Upper lobe of right lung (tissue), 1 donor: ENCODE data around the gene CHST11. TPM values are rescaled to one million over a fixed set of nuclear protein-coding genes. Genes with fewer than 3 reads are reported as not detected.

Experiments
- ATAC-seq: fragments of 200-7000 bp; cut with Tn5 transposase; one replicate; pipeline ENCODE4 v1.9.1; 2020; ENCODE audit warnings: mild to moderate bottlenecking, moderate library complexity
- DNase-seq: peaks from one replicate; pipeline ENCODE4 v3.0.0-alpha.2; 2020
- H3K27ac ChIP-seq: fragments of 200-600 bp; one replicate; pipeline ENCODE4 v1.8.0; 2022
- H3K27me3 ChIP-seq: fragments of 200-600 bp; one replicate; pipeline ENCODE4 v1.8.0; 2022; ENCODE audit warnings: mild to moderate bottlenecking
- H3K36me3 ChIP-seq: fragments of 200-600 bp; one replicate; pipeline ENCODE4 v1.8.0; 2022
- H3K4me1 ChIP-seq: fragments of 200-600 bp; one replicate; pipeline ENCODE4 v1.8.0; 2022
- H3K4me3 ChIP-seq: fragments of 200-600 bp; one replicate; pipeline ENCODE4 v1.8.0; 2022; ENCODE audit warnings: mild to moderate bottlenecking
- H3K9me3 ChIP-seq: fragments of 200-600 bp; one replicate; pipeline ENCODE4 v1.8.0; 2022
- CTCF ChIP-seq: fragments of 200-600 bp; IDR thresholded peaks from one replicate; pipeline ENCODE4 v1.8.0; 2022; ENCODE audit warnings: antibody characterized with exemption
- intact Hi-C: fragments of 100-400 bp; cut with DNase I; formaldehyde crosslinking; loops from one replicate; pipeline ENCODE4 v1.11.0; 2022
- total RNA-seq: library from RNA; stranded (reverse); fragmentation: NEBNext Ultra II Directional; extraction: Animal tissue kit (Norgen Biotek cat#: 25700); gene quantifications from one replicate; pipeline ENCODE4 v1.2.1, GENCODE V29; 2021
- donor health status: DM: no; HTN: yes; CAD: no; lungs with severe emphysema.

Gene CHST11
- total RNA-seq, 1 donor from 2014 or later, result 56.6 TPM

GRCh38 chr12:104411826-104412641, 44.7 kb upstream of the CHST11 start:
- no peaks in the 10 kb centered on the region for H3K36me3 ChIP-seq
- no peak overlapping the region for H3K4me3 ChIP-seq
- ATAC-seq, result no peak
- intact Hi-C loops, result no loop called here
- no peaks in the 10 kb centered on the region for H3K4me1 ChIP-seq
- H3K27ac ChIP-seq, result no peak overlapping the region
- no peak for TF ChIP-seq CTCF
- H3K9me3 ChIP-seq, result no peaks in the 10 kb centered on the region
- no peaks in the 10 kb centered on the region for H3K27me3 ChIP-seq
- DNase-seq, result no peak

- Histone ChIP-seq H3K27ac (no peak overlapping the region), H3K27me3 (no peaks in the 10 kb centered on the region), H3K9me3 (no peaks in the 10 kb centered on the region), H3K4me1 (no peaks in the 10 kb centered on the region), H3K4me3 (no peak overlapping the region), H3K36me3 (no peaks in the 10 kb centered on the region)
- intact Hi-C loops, result no loop called here
- DNase-seq (no peak), ATAC-seq (no peak)
- no peak for TF ChIP-seq CTCF
Measured at GRCh38 chr12:104412681-104413080, 44.1 kb upstream of the CHST11 start.

GRCh38 chr12:104413330-104413729, 43.4 kb upstream of the CHST11 start:
- ATAC-seq (no peak), DNase-seq (no peak)
- TF ChIP-seq CTCF, result no peak
- H3K27me3 ChIP-seq, result no peaks in the 10 kb centered on the region
- H3K4me1 ChIP-seq, result no peaks in the 10 kb centered on the region
- H3K36me3 ChIP-seq, result no peaks in the 10 kb centered on the region
- intact Hi-C loops, result no loop called here
- H3K9me3 ChIP-seq, result no peaks in the 10 kb centered on the region
- no peak overlapping the region for H3K4me3 ChIP-seq
- H3K27ac ChIP-seq, result no peak overlapping the region

GRCh38 chr12:104414581-104415341, 42.0 kb upstream of the CHST11 start:
- Histone ChIP-seq H3K9me3 (no peaks in the 10 kb centered on the region), H3K27me3 (no peaks in the 10 kb centered on the region), H3K36me3 (no peaks in the 10 kb centered on the region), H3K4me3 (no peak overlapping the region), H3K4me1 (no peaks in the 10 kb centered on the region), H3K27ac (no peak overlapping the region)
- intact Hi-C loops, result no loop called here
- TF ChIP-seq CTCF, result no peak
- no peak for ATAC-seq
- no peak for DNase-seq

- Histone ChIP-seq H3K4me1 (no peaks in the 10 kb centered on the region), H3K9me3 (no peaks in the 10 kb centered on the region), H3K36me3 (no peaks in the 10 kb centered on the region), H3K27ac (no peak overlapping the region), H3K27me3 (no peaks in the 10 kb centered on the region), H3K4me3 (no peak overlapping the region)
- intact Hi-C loops, result no loop called here
- DNase-seq (no peak), ATAC-seq (no peak)
- TF ChIP-seq CTCF, result no peak
Measured at GRCh38 chr12:104415342-104415980, 41.3 kb upstream of the CHST11 start.
